Measurements from ENCODE around the gene GAB3.
"Not testable (repeated sequence)": the region's sequence is repeated elsewhere in the genome, so short reads cannot be mapped to it uniquely, and the experiment has no call there.

The GAB3 gene

DNA sequence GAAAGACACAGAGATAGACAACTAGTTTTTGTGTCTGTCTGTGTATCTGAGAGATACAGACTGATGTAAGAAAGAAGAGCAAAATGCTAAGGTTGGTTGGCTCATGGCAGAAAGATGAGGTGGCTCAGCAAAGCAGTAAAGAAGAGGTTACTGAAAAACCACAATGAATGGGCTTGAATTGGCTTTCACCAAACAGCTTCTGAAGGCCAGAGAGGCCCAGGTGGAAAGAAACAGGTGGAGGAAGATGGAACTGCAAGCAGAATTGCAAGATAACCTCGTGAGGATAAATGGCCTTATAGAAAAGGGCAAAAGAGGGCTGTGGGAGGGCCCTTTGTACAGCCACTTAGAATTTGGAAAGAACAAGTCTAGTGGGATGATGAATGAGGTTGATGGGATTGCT lies 39.6 kb downstream of the GAB3 start:
- Histone ChIP-seq H3K27me3 (ENCODE audit: control insufficient read depth in 5 of 5, insufficient read depth in 4 of 5, low read length in 5 of 5) (peaks cover 0 to 9% (median 0%) of the 10 kb centered on the region in 5 donors), H3K9me3 (ENCODE audit: control insufficient read depth in 5 of 5, low read length in 5 of 5) (peaks cover 0 to 5% (median 0%) of the 10 kb centered on the region in 5 donors), H3K4me3 (ENCODE audit: low read depth in 1 of 5, low read length in 5 of 5) (no peak overlapping the region), H3K36me3 (ENCODE audit: control insufficient read depth in 5 of 5, insufficient read depth in 5 of 5, low read length in 5 of 5) (peaks cover 0 to 27% (median 6%) of the 10 kb centered on the region in 5 donors), H3K9ac (ENCODE audit: low read length in 5 of 5) (no peak overlapping the region), H3K4me1 (ENCODE audit: control insufficient read depth in 5 of 5, insufficient read depth in 5 of 5, low read length in 5 of 5) (peaks cover 2 to 15% (median 13%) of the 10 kb centered on the region in 5 donors), H3K27ac (ENCODE audit: low read depth, low read length) (no peak overlapping the region)

DNA sequence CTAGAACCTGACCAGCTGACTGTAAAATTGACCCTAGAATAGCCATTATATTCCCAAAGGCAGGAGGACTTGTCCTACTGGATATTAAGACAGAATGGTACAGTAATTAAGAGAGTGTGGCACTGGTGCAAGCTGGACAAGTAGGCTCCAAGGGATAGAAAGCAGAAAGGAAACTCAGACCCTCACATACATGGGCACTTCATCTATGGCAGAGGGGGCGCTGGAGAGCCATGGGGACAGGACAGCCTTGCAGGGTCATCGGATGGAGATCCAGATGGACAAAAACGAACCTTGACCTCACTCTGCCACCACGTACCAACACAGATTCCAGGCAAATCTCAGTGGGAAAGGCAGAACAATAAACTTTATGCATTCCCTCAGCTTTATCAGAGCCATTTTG lies 40.6 kb downstream of the GAB3 start:
- H3K36me3 ChIP-seq (ENCODE audit: control insufficient read depth in 5 of 5, insufficient read depth in 5 of 5, low read length in 5 of 5): peaks cover 0 to 21% (median 6%) of the 10 kb centered on the region in 5 donors
- H3K4me1 ChIP-seq (ENCODE audit: control insufficient read depth in 5 of 5, insufficient read depth in 5 of 5, low read length in 5 of 5): peaks cover 2 to 15% (median 13%) of the 10 kb centered on the region in 5 donors
- H3K4me3 ChIP-seq (ENCODE audit: low read depth in 1 of 5, low read length in 5 of 5): no peak overlapping the region
- H3K9ac ChIP-seq (ENCODE audit: low read length in 5 of 5): no peak overlapping the region
- H3K9me3 ChIP-seq (ENCODE audit: control insufficient read depth in 5 of 5, low read length in 5 of 5): peaks cover 0 to 5% (median 0%) of the 10 kb centered on the region in 5 donors
- H3K27me3 ChIP-seq (ENCODE audit: control insufficient read depth in 5 of 5, insufficient read depth in 4 of 5, low read length in 5 of 5): peaks cover 0 to 6% (median 0%) of the 10 kb centered on the region in 5 donors
- H3K27ac ChIP-seq (ENCODE audit: low read depth, low read length): no peak overlapping the region

DNA sequence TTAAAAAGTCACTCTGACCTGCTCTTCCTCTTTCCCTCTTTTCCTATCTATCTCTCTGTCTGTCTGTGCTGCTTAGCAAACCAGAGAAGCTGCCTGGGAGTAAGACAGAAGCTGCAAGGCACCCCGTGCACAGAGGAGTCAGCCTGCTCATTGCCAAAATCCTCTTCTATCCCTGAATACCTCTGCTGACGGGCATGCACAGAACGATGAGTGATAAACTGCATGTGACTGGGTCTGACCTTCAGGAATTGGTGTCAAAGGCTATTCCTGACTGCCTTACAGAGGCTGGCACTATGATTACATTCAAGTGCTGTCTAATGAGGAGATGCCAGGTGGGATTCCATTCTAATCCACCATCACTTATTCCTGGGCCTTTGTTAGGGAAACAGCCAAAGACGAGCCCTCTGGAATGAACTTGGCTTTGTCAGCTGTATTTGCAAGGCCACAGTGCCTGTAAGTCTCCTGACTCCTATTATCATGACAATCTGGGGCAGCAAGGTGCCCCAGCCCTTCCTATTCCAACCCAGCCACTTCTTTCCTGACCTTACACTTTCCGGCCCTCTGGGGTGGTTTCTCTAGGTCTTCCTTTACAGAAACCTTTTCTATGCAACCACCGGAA lies 52.1 kb downstream of the GAB3 start:
- no peak overlapping the region for H3K4me3 ChIP-seq (ENCODE audit: low read depth in 1 of 5, low read length in 5 of 5)
- H3K9me3 ChIP-seq (ENCODE audit: control insufficient read depth in 5 of 5, low read length in 5 of 5): no peaks in the 10 kb centered on the region
- no peak overlapping the region for H3K9ac ChIP-seq (ENCODE audit: low read length in 5 of 5)
- H3K4me1 ChIP-seq (ENCODE audit: control insufficient read depth in 5 of 5, insufficient read depth in 5 of 5, low read length in 5 of 5): peaks cover 0 to 14% (median 11%) of the 10 kb centered on the region in 5 donors
- peaks cover 0 to 24% (median 15%) of the 10 kb centered on the region in 5 donors for H3K36me3 ChIP-seq (ENCODE audit: control insufficient read depth in 5 of 5, insufficient read depth in 5 of 5, low read length in 5 of 5)
- H3K27ac ChIP-seq (ENCODE audit: low read depth, low read length): no peak overlapping the region
- peaks cover 0 to 6% (median 3%) of the 10 kb centered on the region in 5 donors for H3K27me3 ChIP-seq (ENCODE audit: control insufficient read depth in 5 of 5, insufficient read depth in 4 of 5, low read length in 5 of 5)

DNA sequence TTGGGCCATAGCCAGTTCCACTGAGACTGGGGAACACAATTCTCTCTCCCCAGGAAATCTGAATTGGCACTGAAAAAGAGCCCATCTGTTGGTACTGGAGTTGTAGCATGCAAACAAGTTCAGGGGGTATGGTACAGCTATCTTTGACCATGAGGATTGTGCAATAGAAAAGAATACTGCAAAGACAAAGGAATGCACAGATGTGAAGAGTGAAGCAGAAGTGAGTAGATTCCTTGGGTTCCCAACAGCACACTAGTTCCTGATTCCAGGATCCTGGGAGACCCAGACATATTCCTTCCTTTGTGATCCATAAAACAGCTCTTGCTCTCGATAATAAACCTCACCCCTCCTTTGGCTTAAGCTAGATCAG lies 54.2 kb downstream of the GAB3 start:
- H3K36me3 ChIP-seq (ENCODE audit: control insufficient read depth in 5 of 5, insufficient read depth in 5 of 5, low read length in 5 of 5): peaks cover 0 to 24% (median 15%) of the 10 kb centered on the region in 5 donors
- no peak overlapping the region for H3K4me3 ChIP-seq (ENCODE audit: low read depth in 1 of 5, low read length in 5 of 5)
- no peak overlapping the region for H3K9ac ChIP-seq (ENCODE audit: low read length in 5 of 5)
- H3K27me3 ChIP-seq (ENCODE audit: control insufficient read depth in 5 of 5, insufficient read depth in 4 of 5, low read length in 5 of 5): peaks cover 0 to 6% (median 3%) of the 10 kb centered on the region in 5 donors
- no peaks in the 10 kb centered on the region for H3K9me3 ChIP-seq (ENCODE audit: control insufficient read depth in 5 of 5, low read length in 5 of 5)
- H3K27ac ChIP-seq (ENCODE audit: low read depth, low read length): no peak overlapping the region
- H3K4me1 ChIP-seq (ENCODE audit: control insufficient read depth in 5 of 5, insufficient read depth in 5 of 5, low read length in 5 of 5): peaks cover 0 to 14% (median 11%) of the 10 kb centered on the region in 5 donors

GRCh38 chrX:154695911-154696675 lies 54.8 kb downstream of the GAB3 start:
- Histone ChIP-seq H3K27me3 (ENCODE audit: control insufficient read depth in 5 of 5, insufficient read depth in 4 of 5, low read length in 5 of 5) (peaks cover 0 to 6% (median 3%) of the 10 kb centered on the region in 5 donors), H3K4me1 (ENCODE audit: control insufficient read depth in 5 of 5, insufficient read depth in 5 of 5, low read length in 5 of 5) (peaks cover 0 to 14% (median 11%) of the 10 kb centered on the region in 5 donors), H3K27ac (ENCODE audit: low read depth, low read length) (peak overlapping the region; percentile 32), H3K4me3 (ENCODE audit: low read depth in 1 of 5, low read length in 5 of 5) (no peak overlapping the region), H3K9me3 (ENCODE audit: control insufficient read depth in 5 of 5, low read length in 5 of 5) (no peaks in the 10 kb centered on the region), H3K9ac (ENCODE audit: low read length in 5 of 5) (no peak overlapping the region), H3K36me3 (ENCODE audit: control insufficient read depth in 5 of 5, insufficient read depth in 5 of 5, low read length in 5 of 5) (peaks cover 0 to 24% (median 15%) of the 10 kb centered on the region in 5 donors)

- Histone ChIP-seq H3K36me3 (ENCODE audit: control insufficient read depth in 5 of 5, insufficient read depth in 5 of 5, low read length in 5 of 5) (peaks cover 0 to 15% (median 8%) of the 10 kb centered on the region in 5 donors), H3K27me3 (ENCODE audit: control insufficient read depth in 5 of 5, insufficient read depth in 4 of 5, low read length in 5 of 5) (peaks cover 0 to under 1% (median 0%) of the 10 kb centered on the region in 5 donors), H3K4me3 (ENCODE audit: low read depth in 1 of 5, low read length in 5 of 5) (no peak overlapping the region), H3K27ac (ENCODE audit: low read depth, low read length) (no peak overlapping the region), H3K4me1 (ENCODE audit: control insufficient read depth in 5 of 5, insufficient read depth in 5 of 5, low read length in 5 of 5) (peaks cover 0 to 14% (median 11%) of the 10 kb centered on the region in 5 donors), H3K9ac (ENCODE audit: low read length in 5 of 5) (no peak overlapping the region), H3K9me3 (ENCODE audit: control insufficient read depth in 5 of 5, low read length in 5 of 5) (no peaks in the 10 kb centered on the region)
Measured at GRCh38 chrX:154693394-154693793, 57.5 kb downstream of the GAB3 start.

DNA sequence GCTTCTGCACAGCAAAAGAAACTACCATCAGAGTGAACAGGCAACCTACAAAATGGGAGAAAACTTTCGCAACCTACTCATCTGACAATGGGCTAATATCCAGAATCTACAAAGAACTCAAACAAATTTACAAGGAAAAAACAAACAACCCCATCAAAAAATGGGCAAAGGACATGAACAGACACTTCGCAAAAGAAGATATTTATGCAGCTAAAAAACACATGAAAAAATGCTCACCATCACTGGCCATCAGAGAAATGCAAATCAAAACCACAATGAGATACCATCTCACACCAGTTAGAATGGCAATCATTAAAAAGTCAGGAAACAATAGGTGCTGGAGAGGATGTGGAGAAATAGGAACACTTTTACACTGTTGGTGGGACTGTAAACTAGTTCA lies 60.4 kb downstream of the GAB3 start:
- not testable (repeated sequence) for H3K27me3 ChIP-seq (ENCODE audit: control insufficient read depth in 5 of 5, insufficient read depth in 4 of 5, low read length in 5 of 5); H3K9ac ChIP-seq (ENCODE audit: low read length in 5 of 5); H3K9me3 ChIP-seq (ENCODE audit: control insufficient read depth in 5 of 5, low read length in 5 of 5); H3K27ac ChIP-seq (ENCODE audit: low read depth, low read length); H3K4me3 ChIP-seq (ENCODE audit: low read depth in 1 of 5, low read length in 5 of 5); H3K36me3 ChIP-seq (ENCODE audit: control insufficient read depth in 5 of 5, insufficient read depth in 5 of 5, low read length in 5 of 5); H3K4me1 ChIP-seq (ENCODE audit: control insufficient read depth in 5 of 5, insufficient read depth in 5 of 5, low read length in 5 of 5)

- H3K9me3 ChIP-seq (ENCODE audit: control insufficient read depth in 5 of 5, low read length in 5 of 5): peaks cover 0 to 12% (median 5%) of the 10 kb centered on the region in 5 donors
- not testable (repeated sequence) for H3K27ac ChIP-seq (ENCODE audit: low read depth, low read length); H3K4me1 ChIP-seq (ENCODE audit: control insufficient read depth in 5 of 5, insufficient read depth in 5 of 5, low read length in 5 of 5); H3K4me3 ChIP-seq (ENCODE audit: low read depth in 1 of 5, low read length in 5 of 5); H3K27me3 ChIP-seq (ENCODE audit: control insufficient read depth in 5 of 5, insufficient read depth in 4 of 5, low read length in 5 of 5); H3K9ac ChIP-seq (ENCODE audit: low read length in 5 of 5); H3K36me3 ChIP-seq (ENCODE audit: control insufficient read depth in 5 of 5, insufficient read depth in 5 of 5, low read length in 5 of 5)
Measured at GRCh38 chrX:154672084-154672483, 78.8 kb downstream of the GAB3 start.

DNA sequence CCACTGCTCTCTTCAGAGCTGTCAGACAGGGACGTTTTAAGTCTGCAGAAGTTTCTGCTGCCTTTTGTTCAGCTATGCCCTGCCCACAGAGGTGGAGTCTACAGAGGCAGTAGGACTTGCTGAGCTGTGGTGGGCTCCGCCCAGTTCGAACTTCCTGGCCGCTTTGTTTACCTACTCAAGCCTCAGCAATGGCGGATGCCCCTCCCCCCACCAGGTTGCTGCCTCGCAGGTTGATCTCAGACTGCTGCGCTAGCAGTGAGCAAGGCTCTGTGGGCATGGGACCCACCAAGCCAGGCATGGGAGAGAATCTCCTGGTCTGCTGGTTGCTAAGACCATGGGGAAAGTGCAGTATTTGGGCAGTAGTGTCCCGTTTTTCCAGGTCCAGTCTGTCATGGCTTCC lies 80.0 kb downstream of the GAB3 start:
- not testable (repeated sequence) for H3K4me3 ChIP-seq (ENCODE audit: low read depth in 1 of 5, low read length in 5 of 5); H3K9ac ChIP-seq (ENCODE audit: low read length in 5 of 5); H3K36me3 ChIP-seq (ENCODE audit: control insufficient read depth in 5 of 5, insufficient read depth in 5 of 5, low read length in 5 of 5); H3K27ac ChIP-seq (ENCODE audit: low read depth, low read length); H3K27me3 ChIP-seq (ENCODE audit: control insufficient read depth in 5 of 5, insufficient read depth in 4 of 5, low read length in 5 of 5); H3K4me1 ChIP-seq (ENCODE audit: control insufficient read depth in 5 of 5, insufficient read depth in 5 of 5, low read length in 5 of 5)
- H3K9me3 ChIP-seq (ENCODE audit: control insufficient read depth in 5 of 5, low read length in 5 of 5): peaks cover 0 to 12% (median 5%) of the 10 kb centered on the region in 5 donors

DNA sequence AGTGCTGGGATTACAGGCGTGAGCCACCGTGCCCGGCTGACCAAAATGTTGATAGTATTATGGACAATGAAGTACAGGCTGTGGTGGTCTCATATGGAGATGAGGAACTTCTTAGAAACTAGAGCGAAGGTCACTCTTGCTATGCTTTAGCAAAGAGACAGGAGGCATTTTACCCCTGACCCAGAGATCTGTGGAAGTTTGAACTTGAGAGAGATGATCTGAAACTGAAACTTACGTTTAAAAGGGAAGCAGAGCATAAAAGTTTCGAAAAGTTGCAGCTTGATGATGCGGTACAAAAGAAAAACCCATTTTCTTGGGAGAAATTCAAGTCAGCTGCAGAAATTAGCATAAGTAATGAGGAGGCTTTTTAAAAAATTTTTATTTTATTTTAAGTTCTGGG lies 89.0 kb downstream of the GAB3 start:
- no peaks in the 10 kb centered on the region for H3K4me1 ChIP-seq (ENCODE audit: control insufficient read depth in 5 of 5, insufficient read depth in 5 of 5, low read length in 5 of 5)
- H3K27me3 ChIP-seq (ENCODE audit: control insufficient read depth in 5 of 5, insufficient read depth in 4 of 5, low read length in 5 of 5): peaks cover 0 to 3% (median 0%) of the 10 kb centered on the region in 5 donors
- no peak overlapping the region for H3K9ac ChIP-seq (ENCODE audit: low read length in 5 of 5)
- H3K27ac ChIP-seq (ENCODE audit: low read depth, low read length): no peak overlapping the region
- no peak overlapping the region for H3K4me3 ChIP-seq (ENCODE audit: low read depth in 1 of 5, low read length in 5 of 5)
- H3K36me3 ChIP-seq (ENCODE audit: control insufficient read depth in 5 of 5, insufficient read depth in 5 of 5, low read length in 5 of 5): no peaks in the 10 kb centered on the region
- H3K9me3 ChIP-seq (ENCODE audit: control insufficient read depth in 5 of 5, low read length in 5 of 5): peaks cover 0 to 14% (median 10%) of the 10 kb centered on the region in 5 donors
